DND-41 (cell line): ENCODE results near the gene FCRL2.

Experiments
- ATAC-seq: fragments of 200-7000 bp; cut with Tn5 transposase; 3 replicates; pipeline ENCODE4 v1.9.1; 2021; ENCODE audit warnings: low read depth; ENCODE audit not compliant: insufficient read depth
- DNase-seq: peaks from one replicate; pipeline ENCODE4 v3.0.0-alpha.2; 2020
- H2AFZ ChIP-seq: 2 replicates; pipeline ENCODE4 v1.6.0; 2012; ENCODE audit warnings: low read depth, low read length
- H3K27ac ChIP-seq: 2 replicates; pipeline ENCODE4 v1.5.1; 2012; ENCODE audit warnings: low read length, inconsistent platforms
- H3K27me3 ChIP-seq: fragments of 200-600 bp; sonication (generic); 2 replicates; pipeline ENCODE4 v1.6.0; 2012; ENCODE audit warnings: low read length, mild to moderate bottlenecking, inconsistent platforms; ENCODE audit not compliant: insufficient read depth, poor library complexity
- H3K36me3 ChIP-seq: 2 replicates; pipeline ENCODE4 v1.5.1; 2012; ENCODE audit warnings: low read length, inconsistent platforms; ENCODE audit not compliant: insufficient read depth
- H3K4me1 ChIP-seq: 2 replicates; pipeline ENCODE4 v1.5.1; 2012; ENCODE audit warnings: mild to moderate bottlenecking, low read length; ENCODE audit not compliant: insufficient read depth
- H3K4me2 ChIP-seq: 2 replicates; pipeline ENCODE4 v1.6.0; 2012; ENCODE audit warnings: mild to moderate bottlenecking, moderate library complexity, low read length, inconsistent platforms; ENCODE audit not compliant: insufficient read depth
- H3K4me3 ChIP-seq, 2 experiments: fragments of 200-600 bp in 1 of 2; shearing (Covaris generic) in 1 of 2; 2 replicates each; pipeline ENCODE4 v1.5.1; 2012 to 2016; ENCODE audit warnings: inconsistent platforms in 2 of 2, low read length in 2 of 2, mild to moderate bottlenecking in 2 of 2, low read depth in 1 of 2, moderate library complexity in 1 of 2
- H3K79me2 ChIP-seq: 2 replicates; pipeline ENCODE4 v1.6.0; 2012; ENCODE audit warnings: low read length, inconsistent platforms; ENCODE audit not compliant: insufficient read depth
- H3K9ac ChIP-seq: 2 replicates; pipeline ENCODE4 v1.6.0; 2012; ENCODE audit warnings: low read depth, mild to moderate bottlenecking, inconsistent platforms, low read length, moderate library complexity
- H3K9me3 ChIP-seq: 2 replicates; pipeline ENCODE4 v1.5.1; 2012; ENCODE audit warnings: low read length, moderate library complexity, mild to moderate bottlenecking, inconsistent platforms; ENCODE audit not compliant: insufficient read depth, severe bottlenecking
- H4K20me1 ChIP-seq: 2 replicates; pipeline ENCODE4 v1.6.0; 2012; ENCODE audit warnings: low read length; ENCODE audit not compliant: insufficient read depth
- EZH2 ChIP-seq: IDR thresholded peaks from 3 replicates; pipeline ENCODE4 v1.6.1; 2012; ENCODE audit warnings: borderline replicate concordance, low read depth, mild to moderate bottlenecking, moderate library complexity, low read length, inconsistent platforms; ENCODE audit not compliant: severe bottlenecking
- TF ChIP-seq, protein P1 (sequence below): IDR thresholded peaks from 2 replicates; pipeline ENCODE4 v1.5.1; 2012; ENCODE audit warnings: borderline replicate concordance, low read length, moderate library complexity, mild to moderate bottlenecking; ENCODE audit not compliant: poor library complexity, severe bottlenecking; ENCODE audit errors: extremely low read depth

The FCRL2 gene

GRCh38 chr1:157799996-157800395 lies 23.1 kb upstream of the FCRL2 start:
- no peaks in the 10 kb centered on the region for H3K4me1 ChIP-seq
- no peaks in the 10 kb centered on the region for H4K20me1 ChIP-seq
- TF ChIP-seq EZH2 = no peak
- TF ChIP-seq, protein P1, sequence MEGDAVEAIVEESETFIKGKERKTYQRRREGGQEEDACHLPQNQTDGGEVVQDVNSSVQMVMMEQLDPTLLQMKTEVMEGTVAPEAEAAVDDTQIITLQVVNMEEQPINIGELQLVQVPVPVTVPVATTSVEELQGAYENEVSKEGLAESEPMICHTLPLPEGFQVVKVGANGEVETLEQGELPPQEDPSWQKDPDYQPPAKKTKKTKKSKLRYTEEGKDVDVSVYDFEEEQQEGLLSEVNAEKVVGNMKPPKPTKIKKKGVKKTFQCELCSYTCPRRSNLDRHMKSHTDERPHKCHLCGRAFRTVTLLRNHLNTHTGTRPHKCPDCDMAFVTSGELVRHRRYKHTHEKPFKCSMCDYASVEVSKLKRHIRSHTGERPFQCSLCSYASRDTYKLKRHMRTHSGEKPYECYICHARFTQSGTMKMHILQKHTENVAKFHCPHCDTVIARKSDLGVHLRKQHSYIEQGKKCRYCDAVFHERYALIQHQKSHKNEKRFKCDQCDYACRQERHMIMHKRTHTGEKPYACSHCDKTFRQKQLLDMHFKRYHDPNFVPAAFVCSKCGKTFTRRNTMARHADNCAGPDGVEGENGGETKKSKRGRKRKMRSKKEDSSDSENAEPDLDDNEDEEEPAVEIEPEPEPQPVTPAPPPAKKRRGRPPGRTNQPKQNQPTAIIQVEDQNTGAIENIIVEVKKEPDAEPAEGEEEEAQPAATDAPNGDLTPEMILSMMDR = no peak
- no peak overlapping the region for H3K4me3 ChIP-seq
- no peak overlapping the region for H2AFZ ChIP-seq
- H3K4me2 ChIP-seq = no peak overlapping the region
- H3K9me3 ChIP-seq = no peaks in the 10 kb centered on the region
- no peaks in the 10 kb centered on the region for H3K79me2 ChIP-seq
- no peaks in the 10 kb centered on the region for H3K27me3 ChIP-seq
- DNase-seq = no peak
- no peak overlapping the region for H3K27ac ChIP-seq
- H3K9ac ChIP-seq = no peak overlapping the region
- no peak for ATAC-seq
- no peaks in the 10 kb centered on the region for H3K36me3 ChIP-seq

DNA sequence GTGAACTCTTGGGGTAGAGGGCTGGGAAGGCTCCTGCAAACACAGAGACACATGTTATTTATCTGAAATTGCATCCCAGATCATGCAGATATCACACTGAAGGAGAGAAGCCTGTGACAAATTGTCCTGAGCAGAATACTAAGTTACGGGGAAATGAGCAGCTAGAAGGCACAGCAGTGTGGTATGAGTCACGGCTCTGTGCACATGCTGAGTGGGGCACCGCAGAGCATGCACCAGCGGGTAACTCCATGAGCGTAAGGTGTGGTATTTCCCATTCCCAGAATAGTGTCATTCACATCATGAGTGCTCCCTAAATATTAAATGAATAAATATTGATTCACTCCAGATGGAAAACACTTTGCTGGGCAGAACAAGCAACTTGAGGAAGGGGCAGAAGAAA lies 21.3 kb upstream of the FCRL2 start:
- H3K27me3 ChIP-seq = no peaks in the 10 kb centered on the region
- no peak overlapping the region for H3K9ac ChIP-seq
- no peaks in the 10 kb centered on the region for H4K20me1 ChIP-seq
- H3K9me3 ChIP-seq = peaks cover 2% of the 10 kb centered on the region
- H3K36me3 ChIP-seq = no peaks in the 10 kb centered on the region
- H3K79me2 ChIP-seq = no peaks in the 10 kb centered on the region
- H3K4me1 ChIP-seq = no peaks in the 10 kb centered on the region
- no peak overlapping the region for H2AFZ ChIP-seq
- H3K4me3 ChIP-seq = no peak overlapping the region
- no peak overlapping the region for H3K27ac ChIP-seq
- DNase-seq = no peak
- no peak for ATAC-seq
- H3K4me2 ChIP-seq = no peak overlapping the region
- no peak for TF ChIP-seq EZH2
- TF ChIP-seq, protein P1 = no peak

GRCh38 chr1:157785248-157785647 lies 8.3 kb upstream of the FCRL2 start:
- no peak for TF ChIP-seq EZH2
- TF ChIP-seq, protein P1 = no peak
- DNase-seq (no peak), ATAC-seq (no peak)
- Histone ChIP-seq H3K4me3 (no peak overlapping the region), H3K4me2 (no peak overlapping the region), H3K4me1 (0 out of 2 replicates have a peak, but pooled peaks cover 5% of the 10 kb centered on the region), H3K79me2 (no peaks in the 10 kb centered on the region), H3K9ac (no peak overlapping the region), H2AFZ (no peak overlapping the region), H3K27me3 (no peaks in the 10 kb centered on the region), H3K27ac (no peak overlapping the region), H3K36me3 (no peaks in the 10 kb centered on the region), H4K20me1 (no peaks in the 10 kb centered on the region), H3K9me3 (no peaks in the 10 kb centered on the region)

DNA sequence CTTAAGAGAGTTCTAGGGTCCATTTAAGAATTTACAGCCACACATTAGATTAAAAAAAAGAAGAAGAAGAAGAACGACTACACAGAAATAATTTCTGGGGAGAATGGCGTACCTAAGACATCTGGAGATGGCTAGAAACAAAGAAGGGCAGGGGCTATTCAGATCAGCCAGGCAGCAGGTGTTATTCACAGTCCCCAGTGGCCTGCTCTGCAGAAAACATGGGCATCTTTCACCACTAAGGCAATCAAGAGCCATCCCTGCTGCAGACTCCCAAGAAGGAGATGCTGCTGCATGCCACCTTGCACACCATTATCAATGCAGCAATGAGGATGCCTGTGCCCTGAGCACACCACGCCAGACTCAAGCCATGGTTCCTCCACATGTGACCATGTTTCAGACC lies 7.9 kb upstream of the FCRL2 start:
- H3K36me3 ChIP-seq = no peaks in the 10 kb centered on the region
- H2AFZ ChIP-seq = no peak overlapping the region
- no peak overlapping the region for H3K4me3 ChIP-seq
- no peak for ATAC-seq
- H3K9me3 ChIP-seq = no peaks in the 10 kb centered on the region
- no peak for DNase-seq
- no peak overlapping the region for H3K4me2 ChIP-seq
- H4K20me1 ChIP-seq = no peaks in the 10 kb centered on the region
- H3K9ac ChIP-seq = no peak overlapping the region
- TF ChIP-seq, protein P1 = no peak
- no peak for TF ChIP-seq EZH2
- H3K79me2 ChIP-seq = no peaks in the 10 kb centered on the region
- H3K27me3 ChIP-seq = no peaks in the 10 kb centered on the region
- H3K27ac ChIP-seq = no peak overlapping the region
- H3K4me1 ChIP-seq = 0 out of 2 replicates have a peak, but pooled peaks cover 5% of the 10 kb centered on the region
